DOHH2 (cell line): Measurements from ENCODE around the gene SLC9A9.

ENCODE experiments used
- CTCF ChIP-seq: fragments of 200-600 bp; sonication (generic); IDR thresholded peaks from one replicate; pipeline ENCODE4 v1.5.1; 2014; ENCODE audit warnings: antibody characterized with exemption, mild to moderate bottlenecking, low read depth, low read length; ENCODE audit not compliant: poor library complexity, severe bottlenecking
- EZH2phosphoT487 ChIP-seq: fragments of 200-600 bp; sonication (generic); IDR thresholded peaks from 2 replicates; pipeline ENCODE4 v1.6.1; 2017; ENCODE audit warnings: borderline replicate concordance, mild to moderate bottlenecking, antibody characterized with exemption, low read length, moderate library complexity, mixed read lengths

GRCh38 chr3:143794793-143795462, 53.3 kb downstream of the SLC9A9 start:
- TF ChIP-seq CTCF: no peak
- no peak for TF ChIP-seq EZH2phosphoT487
